Hippocampal formation (tissue), 2 donors: ENCODE measurements around the gene WASF1.
"Not testable (repeated sequence)": the region's sequence is repeated elsewhere in the genome, so short reads cannot be mapped to it uniquely, and the experiment has no call there.

Source experiments
- DNase-seq, 2 donors: peaks; one replicate each; lab custom pipeline; 2025; lab: John Stamatoyannopoulos, UW

WASF1 gene

DNA sequence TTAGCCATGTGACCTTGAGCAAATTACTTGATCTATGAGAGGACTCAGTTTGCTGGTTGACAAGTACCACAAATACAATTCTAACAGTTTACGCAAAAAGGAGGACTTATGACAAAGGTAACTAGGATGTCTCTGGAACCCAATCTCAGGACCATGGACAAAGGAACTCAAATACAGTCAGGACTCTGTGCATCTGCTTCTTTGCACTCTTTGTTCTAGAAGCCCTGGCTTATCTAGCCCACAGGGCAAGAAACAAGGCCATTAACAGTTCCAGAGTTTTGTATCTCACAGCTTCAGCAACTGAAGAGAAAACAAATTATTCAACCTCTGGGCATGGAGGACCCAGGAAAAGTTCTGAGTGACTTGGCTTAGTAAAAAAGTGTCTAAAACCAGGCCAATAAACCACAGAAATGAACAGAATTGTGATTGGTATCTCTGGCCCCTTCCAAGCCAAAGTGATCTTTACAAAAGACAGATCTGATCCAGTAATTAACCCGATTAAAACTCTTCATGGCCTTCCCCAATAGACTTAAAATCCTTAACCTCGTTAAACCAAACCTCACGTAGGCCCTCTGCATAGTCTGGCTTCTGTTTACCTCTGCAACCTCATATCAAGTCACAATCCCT, 5.9 kb downstream of the WASF1 start:
- no peak for DNase-seq

- no peak for DNase-seq
These were observed 9.4 kb downstream of the WASF1 start for GRCh38 chr6:110170081-110170480.

- no peak for DNase-seq
These were observed 21.0 kb downstream of the WASF1 start for GRCh38 chr6:110158479-110158878.

DNA sequence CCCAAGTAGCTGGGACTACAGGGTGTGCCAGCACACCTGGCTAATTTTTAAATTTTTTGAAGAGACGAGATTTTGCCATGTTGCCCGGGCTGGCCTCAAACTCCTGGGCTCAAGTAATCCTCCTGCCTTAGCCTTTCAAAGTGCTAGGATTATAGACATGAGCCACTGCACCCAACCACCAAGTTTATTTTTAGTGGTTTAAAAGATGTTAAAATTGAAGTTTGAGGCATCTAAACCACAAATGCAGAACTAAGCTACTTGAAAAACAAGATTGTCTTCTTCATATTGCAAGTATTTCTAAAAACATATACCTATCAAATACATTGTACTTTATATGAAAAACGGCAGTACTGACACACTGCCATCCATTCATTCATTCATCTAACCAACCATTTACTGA, 31.6 kb downstream of the WASF1 start:
- no peak for DNase-seq

GRCh38 chr6:110140650-110141049, 38.8 kb downstream of the WASF1 start:
- no peak for DNase-seq

DNA sequence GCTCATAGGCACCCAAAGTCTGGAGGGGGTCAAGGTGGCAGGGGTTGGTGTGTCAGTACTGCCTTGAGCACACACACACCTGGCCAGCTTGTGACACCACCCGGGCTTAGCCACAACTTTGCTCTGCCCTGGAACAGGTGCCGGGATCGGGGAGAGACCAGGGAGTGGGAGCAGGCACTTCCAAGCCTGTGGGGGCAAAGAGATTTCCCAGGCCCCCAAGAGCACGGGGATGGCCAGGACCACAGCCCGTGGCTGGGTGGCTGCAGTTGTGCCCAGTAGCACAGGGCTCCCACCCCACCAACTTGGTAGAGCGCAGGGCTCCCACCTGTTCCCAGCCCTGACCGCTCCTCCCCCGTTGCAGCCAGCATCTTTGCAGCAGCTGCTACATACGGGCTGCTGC, 40.4 kb downstream of the WASF1 start:
- no peak for DNase-seq

- no peak for DNase-seq
These were observed 41.3 kb downstream of the WASF1 start for GRCh38 chr6:110137924-110138887.

DNA sequence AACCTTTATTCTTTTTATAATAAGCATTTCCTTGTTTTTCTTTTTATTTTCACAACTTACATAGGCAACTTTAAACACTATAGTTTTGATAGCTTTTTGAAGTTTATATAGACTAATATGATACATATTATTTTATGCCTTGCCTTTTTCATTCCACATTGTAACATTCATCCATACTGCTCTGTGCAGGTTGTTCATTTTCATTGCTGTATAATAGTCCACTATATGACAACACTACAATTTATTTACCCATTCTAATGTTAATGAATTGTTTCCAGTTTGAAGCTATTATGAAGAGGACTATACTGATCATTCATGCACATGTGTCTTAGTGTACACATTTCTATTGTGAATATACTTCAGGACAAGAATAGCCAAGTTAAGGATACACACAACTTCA, 49.1 kb downstream of the WASF1 start:
- DNase-seq: no peak

GRCh38 chr6:110128418-110128817, 51.1 kb downstream of the WASF1 start:
- DNase-seq: no peak

GRCh38 chr6:110125361-110125760, 54.1 kb downstream of the WASF1 start:
- DNase-seq: no peak

DNA sequence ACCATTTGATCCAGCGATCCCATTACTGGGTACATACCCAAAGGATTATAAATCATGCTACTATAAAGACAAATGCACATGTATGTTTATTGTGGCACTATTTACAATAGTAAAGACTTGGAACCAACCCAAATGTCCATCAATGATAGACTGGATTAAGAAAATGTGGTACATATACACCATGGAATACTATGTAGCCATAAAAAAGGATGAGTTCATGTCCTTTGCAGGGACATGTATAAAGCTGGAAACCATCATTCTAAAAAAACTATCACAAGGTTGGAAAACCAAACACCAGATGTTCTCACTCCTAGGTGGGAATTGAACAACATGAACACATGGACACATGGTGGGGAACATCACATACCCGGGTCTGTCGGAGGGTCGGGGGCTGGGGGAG, 57.8 kb downstream of the WASF1 start:
- DNase-seq: not testable (repeated sequence)

GRCh38 chr6:110116258-110116657, 63.2 kb downstream of the WASF1 start:
- no peak for DNase-seq

- DNase-seq: no peak
These were observed 65.5 kb downstream of the WASF1 start for GRCh38 chr6:110114004-110114403.

DNA sequence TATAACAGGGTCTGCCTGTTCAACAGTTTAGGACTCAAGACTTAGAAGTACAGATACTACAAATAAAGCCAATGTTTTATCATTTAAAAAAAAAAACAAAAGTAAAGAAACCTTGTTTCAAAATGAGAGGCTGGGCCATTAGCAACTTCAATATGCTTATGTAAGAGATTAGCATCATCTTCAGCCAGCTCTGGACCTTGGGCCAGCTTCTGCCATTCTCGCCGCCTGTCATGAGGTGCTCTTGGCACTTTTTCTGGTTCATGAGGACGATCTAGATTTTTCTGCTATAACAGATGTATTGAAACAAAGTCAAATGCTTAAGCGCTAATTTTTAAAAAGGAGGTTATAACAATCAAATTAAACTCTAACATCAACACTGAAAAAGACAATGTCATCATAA, 74.2 kb downstream of the WASF1 start:
- no peak for DNase-seq

DNA sequence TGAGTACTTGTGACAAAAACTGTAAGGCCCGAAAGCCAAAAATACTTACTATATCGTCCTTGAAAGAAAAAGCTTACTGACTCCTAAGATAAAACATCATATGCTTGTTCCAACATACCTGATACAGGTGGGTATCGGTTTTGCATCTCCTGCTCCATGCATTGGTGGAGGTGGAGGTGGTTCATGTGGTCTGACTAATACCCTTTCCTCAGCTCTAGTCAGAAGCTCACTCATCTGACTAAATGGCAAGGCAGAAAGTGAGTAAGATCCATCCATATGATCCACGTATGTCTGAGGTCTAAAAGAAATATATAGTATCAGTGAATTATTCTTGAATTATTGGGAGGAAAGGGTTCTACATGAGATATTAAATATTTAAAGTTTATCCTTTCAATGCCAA, 76.2 kb downstream of the WASF1 start:
- DNase-seq: no peak

DNA sequence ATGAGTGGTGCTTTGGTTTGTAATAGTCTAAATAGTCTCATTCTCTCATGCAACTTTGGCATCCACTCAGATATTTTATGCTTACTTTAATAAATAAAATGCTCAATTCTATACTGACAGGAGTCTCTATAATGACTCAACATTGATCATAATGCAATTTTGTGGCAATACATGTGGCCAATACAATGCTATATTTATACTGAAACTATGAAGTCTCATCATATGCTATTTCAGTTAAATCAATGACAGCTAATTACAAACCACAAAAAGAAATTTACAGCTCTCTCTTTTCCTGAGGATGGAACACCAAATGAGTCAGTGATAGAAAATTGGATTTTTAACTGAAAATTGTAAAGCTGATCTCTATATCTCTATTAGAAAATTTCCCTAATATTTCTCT, 77.1 kb downstream of the WASF1 start:
- no peak for DNase-seq

DNA sequence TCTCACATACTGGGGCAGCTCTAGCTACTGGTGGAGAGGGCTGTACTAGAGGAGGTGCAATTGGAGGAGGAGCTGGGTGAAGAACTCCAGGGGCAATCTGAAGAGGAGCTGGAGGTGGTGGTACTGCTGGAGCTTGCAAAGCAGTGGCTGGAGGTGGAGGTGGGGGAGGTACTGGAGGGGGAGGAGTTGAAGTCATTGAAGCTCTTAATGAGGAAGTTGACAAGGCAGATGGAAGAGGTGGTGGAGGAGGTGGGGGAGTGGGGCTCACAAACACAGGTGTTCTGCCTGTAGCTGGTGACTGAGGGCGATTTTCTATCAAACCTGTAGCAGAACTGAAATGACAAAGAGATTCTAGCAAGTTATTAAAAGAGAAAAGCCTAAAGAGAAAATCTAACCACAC, 77.6 kb downstream of the WASF1 start:
- no peak for DNase-seq

- DNase-seq: no peak
These were observed 80.9 kb downstream of the WASF1 start for GRCh38 chr6:110098511-110099116.

- DNase-seq: no peak
These were observed 82.0 kb downstream of the WASF1 start for GRCh38 chr6:110097443-110097842.

DNA sequence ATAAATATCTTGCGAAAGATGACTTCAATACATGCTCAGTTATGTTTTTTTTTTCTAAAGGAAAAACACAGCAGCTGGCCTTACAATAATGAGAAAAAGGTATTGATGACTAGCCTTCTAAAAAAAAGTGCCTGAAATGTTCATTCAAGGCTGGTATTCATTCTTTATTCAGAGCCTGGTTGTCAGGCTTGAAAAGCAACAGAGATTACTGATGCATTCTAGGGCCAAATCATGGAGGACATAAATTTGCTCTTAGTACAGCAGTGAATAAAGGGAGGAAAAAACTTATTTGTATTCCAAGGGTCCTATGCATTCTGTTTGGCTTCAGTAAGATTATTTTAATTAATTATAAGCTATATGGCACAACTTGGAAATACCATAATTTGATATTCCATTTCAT, 83.5 kb downstream of the WASF1 start:
- no peak for DNase-seq

GRCh38 chr6:110095101-110095500, 84.4 kb downstream of the WASF1 start:
- DNase-seq: peak in 1 of 2 donors; percentile 50

- DNase-seq: no peak
These were observed 85.5 kb downstream of the WASF1 start for GRCh38 chr6:110093981-110094380.

GRCh38 chr6:110090876-110091275, 88.6 kb downstream of the WASF1 start:
- no peak for DNase-seq
